ENCODE results near the gene TYSND1. TPM values are rescaled to one million over a fixed set of nuclear protein-coding genes. Genes with fewer than 3 reads are reported as not detected.
A peak's percentile ranks its signal among the peaks of the same experiment; 100 is the strongest.

TYSND1 gene, protein sequence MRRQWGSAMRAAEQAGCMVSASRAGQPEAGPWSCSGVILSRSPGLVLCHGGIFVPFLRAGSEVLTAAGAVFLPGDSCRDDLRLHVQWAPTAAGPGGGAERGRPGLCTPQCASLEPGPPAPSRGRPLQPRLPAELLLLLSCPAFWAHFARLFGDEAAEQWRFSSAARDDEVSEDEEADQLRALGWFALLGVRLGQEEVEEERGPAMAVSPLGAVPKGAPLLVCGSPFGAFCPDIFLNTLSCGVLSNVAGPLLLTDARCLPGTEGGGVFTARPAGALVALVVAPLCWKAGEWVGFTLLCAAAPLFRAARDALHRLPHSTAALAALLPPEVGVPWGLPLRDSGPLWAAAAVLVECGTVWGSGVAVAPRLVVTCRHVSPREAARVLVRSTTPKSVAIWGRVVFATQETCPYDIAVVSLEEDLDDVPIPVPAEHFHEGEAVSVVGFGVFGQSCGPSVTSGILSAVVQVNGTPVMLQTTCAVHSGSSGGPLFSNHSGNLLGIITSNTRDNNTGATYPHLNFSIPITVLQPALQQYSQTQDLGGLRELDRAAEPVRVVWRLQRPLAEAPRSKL
- polyA plus RNA-seq (2011; rRNA removed) (2.7 and 3.4 TPM in 2 replicates), polyA minus RNA-seq (2011; rRNA and poly(A)+ RNA removed) (2.7 and 3.1 TPM in 2 replicates)

DNA sequence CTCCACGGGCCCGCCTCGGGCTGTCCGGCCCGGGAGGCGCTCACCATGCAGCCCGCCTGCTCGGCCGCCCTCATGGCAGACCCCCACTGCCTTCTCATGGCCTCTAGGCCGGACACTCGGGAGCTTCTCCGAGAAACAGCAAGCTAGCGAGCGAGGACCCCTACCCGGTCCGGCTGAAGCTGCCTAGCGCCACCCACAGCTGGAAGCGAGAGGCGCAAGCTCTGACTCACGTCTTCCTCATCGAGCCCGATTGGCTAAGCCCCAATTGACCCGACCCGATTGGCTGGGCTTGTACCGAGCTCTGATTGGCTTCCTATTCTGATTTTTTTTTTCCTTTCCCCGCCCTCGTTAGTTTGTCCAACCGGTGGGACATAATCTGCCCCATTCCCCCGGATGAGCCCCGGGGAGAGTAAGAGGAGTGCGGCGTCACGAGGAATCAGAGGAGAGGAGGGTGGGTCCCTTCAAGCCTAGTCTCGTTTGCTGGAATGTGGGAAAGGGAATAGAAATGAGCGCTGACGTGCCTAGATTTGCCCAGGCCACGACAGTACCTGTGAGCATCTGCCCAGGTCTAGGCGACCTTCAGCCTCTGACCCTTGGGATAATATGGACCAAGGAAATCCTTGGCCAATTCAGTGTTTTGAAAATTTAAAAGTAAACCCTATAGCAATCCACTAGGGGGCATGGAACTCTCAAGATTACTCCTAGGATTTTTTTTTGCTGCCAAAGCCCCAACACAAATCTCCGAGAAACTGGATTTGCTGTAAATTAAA, at the start of gene TYSND1:
Gene TYSND1 (minus strand): TSS at position 212 of the 770 bp plus-strand sequence. CDS start 114 bp downstream, at position 98.
- Histone ChIP-seq H3K9me3 (ENCODE audit: control insufficient read depth, insufficient read depth, low read length) (no peaks in the 10 kb centered on the region), H3K4me3 (ENCODE audit: low read depth, low read length) (peak within 1 kb of the TSS; percentile 68), H3K27ac (ENCODE audit: low read depth, low read length) (peak within 1 kb of the TSS; percentile 95), H3K27me3 (ENCODE audit: control insufficient read depth, insufficient read depth, low read length) (no peaks in the 10 kb centered on the region)
- DNase-seq (ENCODE audit: low read depth, low spot score): peak; percentile 96
- CTCF ChIA-PET: interaction anchor here (0.6 to 3.8 kb wide), 44 partner anchors 8 to 637 kb away, joined by 3 to 54 read pairs (median 4); partner anchors contain the start of genes EIF4EBP2 and SAR1A
- POLR2A ChIA-PET: interaction anchor here (0.6 to 2.2 kb wide), 14 partner anchors 10 to 259 kb away, joined by 3 to 28 read pairs (median 6); partner anchors contain the start of gene SAR1A
- TF ChIP-seq, protein P1, sequence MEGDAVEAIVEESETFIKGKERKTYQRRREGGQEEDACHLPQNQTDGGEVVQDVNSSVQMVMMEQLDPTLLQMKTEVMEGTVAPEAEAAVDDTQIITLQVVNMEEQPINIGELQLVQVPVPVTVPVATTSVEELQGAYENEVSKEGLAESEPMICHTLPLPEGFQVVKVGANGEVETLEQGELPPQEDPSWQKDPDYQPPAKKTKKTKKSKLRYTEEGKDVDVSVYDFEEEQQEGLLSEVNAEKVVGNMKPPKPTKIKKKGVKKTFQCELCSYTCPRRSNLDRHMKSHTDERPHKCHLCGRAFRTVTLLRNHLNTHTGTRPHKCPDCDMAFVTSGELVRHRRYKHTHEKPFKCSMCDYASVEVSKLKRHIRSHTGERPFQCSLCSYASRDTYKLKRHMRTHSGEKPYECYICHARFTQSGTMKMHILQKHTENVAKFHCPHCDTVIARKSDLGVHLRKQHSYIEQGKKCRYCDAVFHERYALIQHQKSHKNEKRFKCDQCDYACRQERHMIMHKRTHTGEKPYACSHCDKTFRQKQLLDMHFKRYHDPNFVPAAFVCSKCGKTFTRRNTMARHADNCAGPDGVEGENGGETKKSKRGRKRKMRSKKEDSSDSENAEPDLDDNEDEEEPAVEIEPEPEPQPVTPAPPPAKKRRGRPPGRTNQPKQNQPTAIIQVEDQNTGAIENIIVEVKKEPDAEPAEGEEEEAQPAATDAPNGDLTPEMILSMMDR (IDR thresholded peaks at IDR 0.05; ENCODE audit: low read depth, low read length): peak; percentile 76

DNA sequence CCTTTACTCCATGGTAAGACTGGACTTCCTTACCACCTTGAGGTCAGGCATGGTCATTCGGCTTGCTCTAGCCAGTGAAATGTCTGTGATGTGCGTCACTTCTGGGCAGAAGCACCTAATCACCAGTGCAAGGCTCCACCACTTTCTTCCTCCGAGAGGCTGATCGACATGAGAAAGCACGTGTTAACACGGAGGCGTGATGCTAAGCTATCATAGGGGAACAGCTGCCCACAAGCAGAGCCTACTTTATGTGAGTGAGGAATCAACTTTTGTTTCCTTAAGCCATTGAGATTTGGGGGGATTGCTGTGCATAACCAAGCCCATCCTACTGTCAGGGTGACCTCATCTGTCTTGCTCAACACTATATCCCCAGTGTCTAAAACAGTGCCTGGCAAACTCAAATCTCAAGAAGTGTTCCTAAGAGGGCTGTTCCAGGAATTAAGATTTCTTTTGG, 46.9 kb upstream of the TYSND1 start:
- ChIA-PET POLR2A (interaction anchor here (1.9 to 4.5 kb wide), 2 partner anchors 23 to 47 kb away, joined by 13 to 46 read pairs; partner anchors contain the start of genes SAR1A and TYSND1), CTCF (interaction anchor here (0.7 to 2.6 kb wide), 5 partner anchors 28 to 171 kb away, joined by 3 to 16 read pairs (median 4); partner anchors contain the start of gene TYSND1)
- H3K27ac ChIP-seq (ENCODE audit: low read depth, low read length): peak overlapping the region; percentile 87

DNA sequence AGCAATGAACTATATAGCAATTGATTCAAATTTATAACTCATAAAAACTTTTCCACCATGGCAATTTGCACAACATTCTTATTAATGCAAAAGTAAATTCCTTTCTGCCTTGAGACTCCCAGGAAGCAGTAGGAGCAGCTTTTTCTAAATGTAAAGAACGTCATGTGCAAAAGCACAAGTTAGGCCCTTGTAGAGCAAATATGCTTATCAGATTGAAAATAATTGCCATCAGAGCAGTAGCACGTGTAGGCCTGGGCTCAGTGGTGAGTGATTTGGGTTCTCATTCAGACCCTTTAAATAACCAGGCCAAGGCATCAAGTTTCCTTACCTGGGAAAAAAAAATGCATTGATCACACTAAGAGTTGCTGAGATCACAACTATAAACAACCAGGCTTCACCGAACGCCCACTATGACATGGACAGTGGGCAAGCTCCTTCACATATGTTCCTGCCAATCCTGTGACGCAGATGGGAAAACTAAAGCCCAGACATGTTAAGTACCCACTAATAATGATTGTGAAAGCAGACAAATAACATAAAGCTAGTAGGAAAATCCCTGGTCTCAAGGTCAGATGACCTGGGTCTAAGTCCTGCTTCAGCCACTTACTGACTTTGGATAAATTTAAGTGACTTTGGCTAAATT, 45.9 kb upstream of the TYSND1 start:
- peak overlapping the region; percentile 87 for H3K27ac ChIP-seq (ENCODE audit: low read depth, low read length)
- no peaks in the 10 kb centered on the region for H3K27me3 ChIP-seq (ENCODE audit: control insufficient read depth, insufficient read depth, low read length)
- ChIA-PET CTCF (interaction anchor here (0.7 to 2.6 kb wide), 6 partner anchors 29 to 172 kb away, joined by 3 to 16 read pairs (median 4); partner anchors contain the start of gene TYSND1), POLR2A (interaction anchor here (1.1 to 4.5 kb wide), 3 partner anchors 22 to 184 kb away, joined by 5 to 46 read pairs (median 13); partner anchors contain the start of genes SAR1A and TYSND1)
- no peak overlapping the region for H3K4me3 ChIP-seq (ENCODE audit: low read depth, low read length)
- no peaks in the 10 kb centered on the region for H3K9me3 ChIP-seq (ENCODE audit: control insufficient read depth, insufficient read depth, low read length)
- TF ChIP-seq, protein P1 (IDR thresholded peaks at IDR 0.05; ENCODE audit: low read depth, low read length): no peak
- DNase-seq (ENCODE audit: low read depth, low spot score): no peak

More for the DNA sequence above, 46.9 kb upstream of the TYSND1 start:
- H3K9me3 ChIP-seq (ENCODE audit: control insufficient read depth, insufficient read depth, low read length): peaks cover under 1% of the 10 kb centered on the region; the same call in 1 of the 2 replicates
- H3K27me3 ChIP-seq (ENCODE audit: control insufficient read depth, insufficient read depth, low read length): no peaks in the 10 kb centered on the region
- no peak overlapping the region for H3K4me3 ChIP-seq (ENCODE audit: low read depth, low read length)
- TF ChIP-seq, protein P1 (IDR thresholded peaks at IDR 0.05; ENCODE audit: low read depth, low read length): no peak
- DNase-seq (ENCODE audit: low read depth, low spot score): no peak

DNA sequence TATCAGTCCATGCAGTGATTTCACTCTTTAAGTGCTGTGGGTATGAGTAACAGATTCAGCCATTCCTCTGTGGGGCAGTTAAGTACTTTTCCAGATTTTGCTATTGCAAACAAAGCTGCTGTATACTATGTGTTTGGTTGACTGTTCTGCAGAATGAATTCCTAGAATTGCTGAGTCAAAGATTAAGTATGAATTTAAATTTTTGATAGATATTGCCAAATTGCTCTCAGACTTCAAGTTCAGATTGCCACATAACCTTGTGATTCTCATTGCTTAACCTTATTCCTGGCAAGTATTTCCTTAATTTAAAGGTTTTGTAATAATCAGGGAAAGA, 45.4 kb upstream of the TYSND1 start:
- ChIA-PET CTCF (interaction anchor here (0.8 to 1.6 kb wide), 2 partner anchors 46 to 76 kb away, joined by 3 to 4 read pairs; no protein-coding TSS in a partner anchor), POLR2A (interaction anchor here (1.1 to 4.5 kb wide), 3 partner anchors 21 to 184 kb away, joined by 5 to 46 read pairs (median 13); partner anchors contain the start of genes SAR1A and TYSND1)
- H3K27ac ChIP-seq (ENCODE audit: low read depth, low read length): peak overlapping the region; percentile 87
- no peaks in the 10 kb centered on the region for H3K27me3 ChIP-seq (ENCODE audit: control insufficient read depth, insufficient read depth, low read length)
- TF ChIP-seq, protein P1 (IDR thresholded peaks at IDR 0.05; ENCODE audit: low read depth, low read length): no peak
- H3K4me3 ChIP-seq (ENCODE audit: low read depth, low read length): no peak overlapping the region
- no peaks in the 10 kb centered on the region for H3K9me3 ChIP-seq (ENCODE audit: control insufficient read depth, insufficient read depth, low read length)
- DNase-seq (ENCODE audit: low read depth, low spot score): peak; percentile 82

Measured in AG04450 (cell line).